ENCODE results near the gene GAS7. TPM values are rescaled to one million over a fixed set of nuclear protein-coding genes. Genes with fewer than 3 reads are reported as not detected.

Gene GAS7
- 13.6 and 15.6 TPM in 2 replicates for total RNA-seq
- 4.5 TPM for total RNA-seq (2013)
- polyA plus RNA-seq, result 2.1 and 3.4 TPM in 2 replicates
- 4.6 and 5.7 TPM in 2 replicates for polyA minus RNA-seq

- H3K79me2 ChIP-seq (ENCODE audit: control insufficient read depth, insufficient read depth, low read length), result no peaks in the 10 kb centered on the region
- Mint-ChIP-seq H3K9me3 (ENCODE audit: insufficient read depth) (peaks cover under 1% of the 10 kb centered on the region), H3K4me1 (peaks cover 18% of the 10 kb centered on the region), H3K4me3 (peak within 1 kb of the TSS; percentile 86), H3K27me3 (peaks cover 33% of the 10 kb centered on the region), H3K27ac (peak within 1 kb of the TSS; percentile 59)
- H2AFZ ChIP-seq (ENCODE audit: insufficient read depth, low read depth, low read length, poor library complexity, severe bottlenecking), result peak within 1 kb of the TSS; percentile 59
- POLR2A ChIA-PET, result no interaction called here
- H3K27ac ChIP-seq (ENCODE audit: low read length in 2 of 2), result no peak within 1 kb of the TSS
- intact Hi-C loops (cut with micrococcal nuclease), result loop anchor here (2.0 to 5.0 kb wide), 3 partner anchors 26 to 84 kb away; no protein-coding TSS in a partner anchor
- peaks cover 4 to 11% of the 10 kb centered on the region in 2 donors for H3K4me1 ChIP-seq (ENCODE audit: control insufficient read depth in 2 of 2, insufficient read depth in 2 of 2, low read length in 2 of 2)
- H3K27me3 ChIP-seq (replicated peaks in 1 of 4; ENCODE audit: control extremely low read depth in 1 of 4, control insufficient read depth in 3 of 4, insufficient read depth in 4 of 4, low read length in 3 of 4), result peaks cover 0 to 20% (median 8%) of the 10 kb centered on the region in 4 experiments
- ATAC-seq (ENCODE audit: low read depth), result peak; percentile 72
- H3K36me3 ChIP-seq (replicated peaks in 1 of 2; ENCODE audit: control extremely low read depth in 1 of 2, control insufficient read depth in 1 of 2, extremely low read depth in 1 of 2, insufficient read depth in 2 of 2, low read length in 1 of 2), result no peaks in the 10 kb centered on the region
- H3K4me3 ChIP-seq (ENCODE audit: control extremely low read depth in 1 of 5, extremely low read depth in 1 of 5, insufficient read depth in 1 of 5, low read depth in 2 of 5, low read length in 4 of 5), result peak within 1 kb of the TSS; percentile 31 to 61 (median 53)
- under 1% methylated on average over 86 of the region's 86 CpGs for WGBS (ENCODE audit: insufficient coverage)
- H3K9ac ChIP-seq (ENCODE audit: low read length), result peak within 1 kb of the TSS; percentile 56
- CTCF ChIA-PET, result interaction anchor here (1.0 to 1.9 kb wide), 3 partner anchors 28 to 83 kb away, joined by 3 to 5 read pairs (median 4); no protein-coding TSS in a partner anchor
- peaks cover 0 to 17% (median 4%) of the 10 kb centered on the region in 3 donors for H3K9me3 ChIP-seq (ENCODE audit: control extremely low read depth in 1 of 3, control insufficient read depth in 2 of 3, insufficient read depth in 1 of 3, low read length in 2 of 3)
- peak within 1 kb of the TSS; percentile 84 for H3K4me2 ChIP-seq (replicated peaks; ENCODE audit: low read depth, low read length, poor library complexity, severe bottlenecking)
- TF ChIP-seq EZH2 (IDR thresholded peaks at IDR 0.05; ENCODE audit: borderline replicate concordance, insufficient read depth, low read depth, low read length, poor library complexity, severe bottlenecking), result no peak
- TF ChIP-seq, protein P1, sequence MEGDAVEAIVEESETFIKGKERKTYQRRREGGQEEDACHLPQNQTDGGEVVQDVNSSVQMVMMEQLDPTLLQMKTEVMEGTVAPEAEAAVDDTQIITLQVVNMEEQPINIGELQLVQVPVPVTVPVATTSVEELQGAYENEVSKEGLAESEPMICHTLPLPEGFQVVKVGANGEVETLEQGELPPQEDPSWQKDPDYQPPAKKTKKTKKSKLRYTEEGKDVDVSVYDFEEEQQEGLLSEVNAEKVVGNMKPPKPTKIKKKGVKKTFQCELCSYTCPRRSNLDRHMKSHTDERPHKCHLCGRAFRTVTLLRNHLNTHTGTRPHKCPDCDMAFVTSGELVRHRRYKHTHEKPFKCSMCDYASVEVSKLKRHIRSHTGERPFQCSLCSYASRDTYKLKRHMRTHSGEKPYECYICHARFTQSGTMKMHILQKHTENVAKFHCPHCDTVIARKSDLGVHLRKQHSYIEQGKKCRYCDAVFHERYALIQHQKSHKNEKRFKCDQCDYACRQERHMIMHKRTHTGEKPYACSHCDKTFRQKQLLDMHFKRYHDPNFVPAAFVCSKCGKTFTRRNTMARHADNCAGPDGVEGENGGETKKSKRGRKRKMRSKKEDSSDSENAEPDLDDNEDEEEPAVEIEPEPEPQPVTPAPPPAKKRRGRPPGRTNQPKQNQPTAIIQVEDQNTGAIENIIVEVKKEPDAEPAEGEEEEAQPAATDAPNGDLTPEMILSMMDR (IDR thresholded peaks at IDR 0.05), result no peak
- no peaks in the 10 kb centered on the region for H4K20me1 ChIP-seq (ENCODE audit: control insufficient read depth, insufficient read depth, low read length, poor library complexity, severe bottlenecking)
- peak; percentile 46 for DNase-seq
Observed at GRCh38 chr17:10198509-10199249, at the start of gene GAS7. Gene GAS7 (minus strand): TSS chr17:10198606.

DNA sequence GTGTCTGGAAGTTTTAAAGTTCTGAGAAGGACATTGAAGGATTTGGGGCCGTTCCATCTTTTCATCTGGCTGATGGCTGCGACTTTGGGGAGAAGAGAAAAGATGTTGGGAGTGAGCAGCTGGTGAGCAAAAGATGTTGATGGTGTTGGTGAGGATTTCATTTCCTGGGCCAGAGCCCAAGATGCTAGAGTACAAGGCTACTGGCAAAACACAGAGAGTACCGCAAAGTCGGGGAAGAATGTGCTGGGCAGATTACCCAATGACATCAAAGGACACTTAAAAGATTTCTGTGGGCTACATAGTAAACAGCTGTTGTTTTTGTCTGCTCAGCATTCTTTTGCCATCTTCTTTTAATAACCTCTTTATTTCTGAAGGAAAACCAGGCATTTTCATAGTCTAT lies 49.4 kb upstream of the GAS7 start:
- POLR2A ChIA-PET, result no interaction called here
- peaks cover 0 to 9% of the 10 kb centered on the region in 2 donors for H3K4me1 ChIP-seq (ENCODE audit: control insufficient read depth in 2 of 2, insufficient read depth in 2 of 2, low read length in 2 of 2)
- no peaks in the 10 kb centered on the region for H3K9me3 ChIP-seq (ENCODE audit: control extremely low read depth in 1 of 3, control insufficient read depth in 2 of 3, insufficient read depth in 1 of 3, low read length in 2 of 3)
- H3K4me3 ChIP-seq (ENCODE audit: control extremely low read depth in 1 of 5, extremely low read depth in 1 of 5, insufficient read depth in 1 of 5, low read depth in 2 of 5, low read length in 4 of 5), result no peak overlapping the region
- ATAC-seq (ENCODE audit: low read depth), result no peak
- H3K27me3 ChIP-seq (replicated peaks in 1 of 4; ENCODE audit: control extremely low read depth in 1 of 4, control insufficient read depth in 3 of 4, insufficient read depth in 4 of 4, low read length in 3 of 4), result no peaks in the 10 kb centered on the region
- no peak overlapping the region for H3K27ac ChIP-seq (ENCODE audit: low read length in 2 of 2)
- no peaks in the 10 kb centered on the region for H3K79me2 ChIP-seq (ENCODE audit: control insufficient read depth, insufficient read depth, low read length)
- no peaks in the 10 kb centered on the region for H3K9me3 Mint-ChIP-seq (ENCODE audit: insufficient read depth)
- DNase-seq, result no peak
- H3K4me3 Mint-ChIP-seq, result no peak overlapping the region
- H3K4me2 ChIP-seq (replicated peaks; ENCODE audit: low read depth, low read length, poor library complexity, severe bottlenecking), result no peak overlapping the region
- no peak for TF ChIP-seq EZH2 (IDR thresholded peaks at IDR 0.05; ENCODE audit: borderline replicate concordance, insufficient read depth, low read depth, low read length, poor library complexity, severe bottlenecking)
- TF ChIP-seq, protein P1 (IDR thresholded peaks at IDR 0.05), result no peak
- H3K27ac Mint-ChIP-seq, result no peak overlapping the region
- H4K20me1 ChIP-seq (ENCODE audit: control insufficient read depth, insufficient read depth, low read length, poor library complexity, severe bottlenecking), result no peaks in the 10 kb centered on the region
- no peak overlapping the region for H2AFZ ChIP-seq (ENCODE audit: insufficient read depth, low read depth, low read length, poor library complexity, severe bottlenecking)
- H3K36me3 ChIP-seq (replicated peaks in 1 of 2; ENCODE audit: control extremely low read depth in 1 of 2, control insufficient read depth in 1 of 2, extremely low read depth in 1 of 2, insufficient read depth in 2 of 2, low read length in 1 of 2), result no peaks in the 10 kb centered on the region
- 44% methylated on average over 2 of the region's 4 CpGs for WGBS (ENCODE audit: insufficient coverage)
- intact Hi-C loops (cut with micrococcal nuclease), result no loop called here
- no peak overlapping the region for H3K9ac ChIP-seq (ENCODE audit: low read length)
- H3K4me1 Mint-ChIP-seq, result peaks cover 9% of the 10 kb centered on the region
- CTCF ChIA-PET, result no interaction called here
- H3K27me3 Mint-ChIP-seq, result no peaks in the 10 kb centered on the region

Measured in B cell (primary cell).